ENCODE data around the gene PKD1L1. TPM values are rescaled to one million over a fixed set of nuclear protein-coding genes. Genes with fewer than 3 reads are reported as not detected.

PKD1L1 gene
- total RNA-seq, 1 donor from 2014 or later, result 0.89 TPM

DNA sequence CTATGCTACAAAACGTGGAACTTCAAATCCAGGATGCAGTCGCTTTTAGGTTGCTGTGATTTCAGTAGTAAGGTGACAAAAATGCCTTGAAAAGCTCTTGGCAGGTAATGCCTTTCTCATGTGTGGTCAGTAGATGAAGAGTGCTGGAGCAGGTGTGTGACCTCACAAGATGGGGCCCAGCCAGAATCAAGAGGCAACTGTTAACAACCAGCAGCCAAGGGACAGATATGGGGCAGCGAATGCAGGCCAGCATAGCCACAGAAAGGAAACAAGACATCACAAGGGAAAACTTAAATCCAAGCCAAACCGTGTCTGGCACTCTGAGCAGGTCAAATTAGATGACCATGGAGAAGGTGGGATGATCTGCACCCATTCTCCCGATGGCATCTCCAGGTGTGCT lies 18.9 kb upstream of the PKD1L1 start:
- no peak for DNase-seq (ENCODE audit: low spot score, unreplicated experiment)
- Mint-ChIP-seq H3K27me3 (no peaks in the 10 kb centered on the region), H3K36me3 (ENCODE audit: insufficient read depth) (peaks cover 55% of the 10 kb centered on the region), H3K4me3 (ENCODE audit: low read depth) (no peak overlapping the region), H3K4me1 (ENCODE audit: low read depth) (peaks cover 11% of the 10 kb centered on the region), H3K27ac (no peak overlapping the region), H3K9me3 (ENCODE audit: low read depth) (no peaks in the 10 kb centered on the region)
- TF ChIP-seq, protein P1, sequence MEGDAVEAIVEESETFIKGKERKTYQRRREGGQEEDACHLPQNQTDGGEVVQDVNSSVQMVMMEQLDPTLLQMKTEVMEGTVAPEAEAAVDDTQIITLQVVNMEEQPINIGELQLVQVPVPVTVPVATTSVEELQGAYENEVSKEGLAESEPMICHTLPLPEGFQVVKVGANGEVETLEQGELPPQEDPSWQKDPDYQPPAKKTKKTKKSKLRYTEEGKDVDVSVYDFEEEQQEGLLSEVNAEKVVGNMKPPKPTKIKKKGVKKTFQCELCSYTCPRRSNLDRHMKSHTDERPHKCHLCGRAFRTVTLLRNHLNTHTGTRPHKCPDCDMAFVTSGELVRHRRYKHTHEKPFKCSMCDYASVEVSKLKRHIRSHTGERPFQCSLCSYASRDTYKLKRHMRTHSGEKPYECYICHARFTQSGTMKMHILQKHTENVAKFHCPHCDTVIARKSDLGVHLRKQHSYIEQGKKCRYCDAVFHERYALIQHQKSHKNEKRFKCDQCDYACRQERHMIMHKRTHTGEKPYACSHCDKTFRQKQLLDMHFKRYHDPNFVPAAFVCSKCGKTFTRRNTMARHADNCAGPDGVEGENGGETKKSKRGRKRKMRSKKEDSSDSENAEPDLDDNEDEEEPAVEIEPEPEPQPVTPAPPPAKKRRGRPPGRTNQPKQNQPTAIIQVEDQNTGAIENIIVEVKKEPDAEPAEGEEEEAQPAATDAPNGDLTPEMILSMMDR (IDR thresholded peaks at IDR 0.05; ENCODE audit: unreplicated experiment), result no peak

GRCh38 chr7:47965456-47965855 lies 17.2 kb upstream of the PKD1L1 start:
- H3K27ac Mint-ChIP-seq, result no peak overlapping the region
- peaks cover 65% of the 10 kb centered on the region for H3K36me3 Mint-ChIP-seq (ENCODE audit: insufficient read depth)
- H3K27me3 Mint-ChIP-seq, result no peaks in the 10 kb centered on the region

GRCh38 chr7:47962262-47962661 lies 14.0 kb upstream of the PKD1L1 start:
- DNase-seq (ENCODE audit: low spot score, unreplicated experiment), result no peak
- Mint-ChIP-seq H3K27ac (no peak overlapping the region), H3K9me3 (ENCODE audit: low read depth) (peaks cover 6% of the 10 kb centered on the region), H3K27me3 (no peaks in the 10 kb centered on the region), H3K36me3 (ENCODE audit: insufficient read depth) (peaks cover 57% of the 10 kb centered on the region), H3K4me3 (ENCODE audit: low read depth) (no peak overlapping the region), H3K4me1 (ENCODE audit: low read depth) (no peaks in the 10 kb centered on the region)
- TF ChIP-seq, protein P1 (IDR thresholded peaks at IDR 0.05; ENCODE audit: unreplicated experiment), result no peak

More at GRCh38 chr7:47965456-47965855, 17.2 kb upstream of the PKD1L1 start:
- TF ChIP-seq, protein P1 (IDR thresholded peaks at IDR 0.05; ENCODE audit: unreplicated experiment), result no peak
- Mint-ChIP-seq H3K9me3 (ENCODE audit: low read depth) (no peaks in the 10 kb centered on the region), H3K4me3 (ENCODE audit: low read depth) (no peak overlapping the region), H3K4me1 (ENCODE audit: low read depth) (peaks cover 11% of the 10 kb centered on the region)
- DNase-seq (ENCODE audit: low spot score, unreplicated experiment), result no peak

- Mint-ChIP-seq H3K27ac (no peak overlapping the region), H3K36me3 (ENCODE audit: insufficient read depth) (peaks cover 38% of the 10 kb centered on the region), H3K9me3 (ENCODE audit: low read depth) (peaks cover 6% of the 10 kb centered on the region), H3K4me1 (ENCODE audit: low read depth) (peaks cover 5% of the 10 kb centered on the region), H3K27me3 (no peaks in the 10 kb centered on the region), H3K4me3 (ENCODE audit: low read depth) (no peak overlapping the region)
- TF ChIP-seq, protein P1 (IDR thresholded peaks at IDR 0.05; ENCODE audit: unreplicated experiment), result no peak
- no peak for DNase-seq (ENCODE audit: low spot score, unreplicated experiment)
Observed at GRCh38 chr7:47957156-47957555, 8.9 kb upstream of the PKD1L1 start.

DNA sequence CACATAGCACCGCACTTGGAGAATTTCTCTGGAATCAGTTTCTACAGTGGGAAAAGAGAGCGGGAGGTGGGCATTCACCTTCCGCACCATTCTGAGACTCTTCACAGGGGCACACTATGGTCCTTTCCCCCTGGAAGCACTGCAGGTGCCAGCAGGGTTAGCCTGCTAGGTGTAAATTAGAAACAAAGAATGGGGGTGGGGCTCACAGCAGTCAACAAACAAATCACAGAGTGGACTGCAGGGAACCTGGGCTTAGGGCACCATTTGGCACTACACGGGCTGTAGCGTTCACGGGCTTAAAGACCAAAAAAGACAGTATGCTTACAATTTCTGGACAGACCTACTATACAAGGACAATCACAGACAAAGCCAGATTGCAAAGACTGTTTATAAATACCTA lies 8.0 kb upstream of the PKD1L1 start:
- no peaks in the 10 kb centered on the region for H3K27me3 Mint-ChIP-seq
- peaks cover 14% of the 10 kb centered on the region for H3K4me1 Mint-ChIP-seq (ENCODE audit: low read depth)
- DNase-seq (ENCODE audit: low spot score, unreplicated experiment), result no peak
- TF ChIP-seq, protein P1 (IDR thresholded peaks at IDR 0.05; ENCODE audit: unreplicated experiment), result no peak
- H3K27ac Mint-ChIP-seq, result no peak overlapping the region
- no peak overlapping the region for H3K4me3 Mint-ChIP-seq (ENCODE audit: low read depth)
- peaks cover 6% of the 10 kb centered on the region for H3K9me3 Mint-ChIP-seq (ENCODE audit: low read depth)
- peaks cover 31% of the 10 kb centered on the region for H3K36me3 Mint-ChIP-seq (ENCODE audit: insufficient read depth)

Measured in progenitor cell of endocrine pancreas (in vitro differentiated cells).